ENCODE results near the gene LITAF.

DNA sequence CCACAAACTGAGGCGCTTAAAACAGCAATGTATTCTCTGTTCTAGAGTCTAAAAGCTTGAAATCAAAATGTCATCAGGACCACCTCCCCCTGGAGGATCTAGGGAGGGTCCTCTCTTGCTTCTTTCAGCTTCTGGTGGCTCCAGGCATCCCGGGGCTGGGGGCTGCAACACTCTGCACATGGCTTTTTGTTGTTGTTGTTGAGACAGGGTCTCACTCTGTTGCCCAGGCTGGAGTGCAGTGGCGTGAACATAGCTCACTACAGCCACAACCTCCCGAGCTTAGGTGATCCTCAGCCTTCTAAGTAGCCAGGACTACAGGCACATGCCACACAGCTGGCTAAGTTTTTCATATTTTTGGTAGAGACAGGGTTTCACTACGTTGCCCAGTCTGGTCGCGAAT, 44.5 kb upstream of the LITAF start:
- TF ChIP-seq, protein P1, sequence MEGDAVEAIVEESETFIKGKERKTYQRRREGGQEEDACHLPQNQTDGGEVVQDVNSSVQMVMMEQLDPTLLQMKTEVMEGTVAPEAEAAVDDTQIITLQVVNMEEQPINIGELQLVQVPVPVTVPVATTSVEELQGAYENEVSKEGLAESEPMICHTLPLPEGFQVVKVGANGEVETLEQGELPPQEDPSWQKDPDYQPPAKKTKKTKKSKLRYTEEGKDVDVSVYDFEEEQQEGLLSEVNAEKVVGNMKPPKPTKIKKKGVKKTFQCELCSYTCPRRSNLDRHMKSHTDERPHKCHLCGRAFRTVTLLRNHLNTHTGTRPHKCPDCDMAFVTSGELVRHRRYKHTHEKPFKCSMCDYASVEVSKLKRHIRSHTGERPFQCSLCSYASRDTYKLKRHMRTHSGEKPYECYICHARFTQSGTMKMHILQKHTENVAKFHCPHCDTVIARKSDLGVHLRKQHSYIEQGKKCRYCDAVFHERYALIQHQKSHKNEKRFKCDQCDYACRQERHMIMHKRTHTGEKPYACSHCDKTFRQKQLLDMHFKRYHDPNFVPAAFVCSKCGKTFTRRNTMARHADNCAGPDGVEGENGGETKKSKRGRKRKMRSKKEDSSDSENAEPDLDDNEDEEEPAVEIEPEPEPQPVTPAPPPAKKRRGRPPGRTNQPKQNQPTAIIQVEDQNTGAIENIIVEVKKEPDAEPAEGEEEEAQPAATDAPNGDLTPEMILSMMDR (IDR thresholded peaks at IDR 0.05; ENCODE audit: insufficient read depth, low read length, poor library complexity, severe bottlenecking): no peak
- no peak for TF ChIP-seq EZH2phosphoT487 (conservative IDR thresholded peaks at IDR 0.05; ENCODE audit: low read length)

Measured in SU-DHL-6 (cell line).